Amygdala (tissue), 56 donors: Measurements from ENCODE around the gene SDK2.

Experiments
- DNase-seq, 56 donors: peaks; one replicate each; lab custom pipeline; 2025; lab: John Stamatoyannopoulos, UW

SDK2 gene

GRCh38 chr17:73436954-73437353, 207.3 kb downstream of the SDK2 start:
- DNase-seq = no peak

GRCh38 chr17:73435412-73435811, 208.8 kb downstream of the SDK2 start:
- no peak for DNase-seq

GRCh38 chr17:73434154-73434553, 210.1 kb downstream of the SDK2 start:
- no peak for DNase-seq

- no peak for DNase-seq
Measured at GRCh38 chr17:73433501-73433900, 210.7 kb downstream of the SDK2 start.

GRCh38 chr17:73432624-73433190, 211.5 kb downstream of the SDK2 start:
- no peak for DNase-seq

- no peak for DNase-seq
Measured at GRCh38 chr17:73431401-73432205, 212.6 kb downstream of the SDK2 start.

- DNase-seq = no peak
Measured at GRCh38 chr17:73430848-73431247, 213.4 kb downstream of the SDK2 start.

GRCh38 chr17:73430165-73430680, 214.0 kb downstream of the SDK2 start:
- no peak for DNase-seq

- peak; percentile 13 to 88 (median 60) for DNase-seq
Measured at GRCh38 chr17:73429440-73430164, 214.6 kb downstream of the SDK2 start.

GRCh38 chr17:73427198-73427597, 217.0 kb downstream of the SDK2 start:
- no peak for DNase-seq

GRCh38 chr17:73424571-73424970, 219.7 kb downstream of the SDK2 start:
- DNase-seq = no peak

- no peak for DNase-seq
Measured at GRCh38 chr17:73423806-73424205, 220.4 kb downstream of the SDK2 start.

- no peak for DNase-seq
Measured at GRCh38 chr17:73423159-73423715, 221.0 kb downstream of the SDK2 start.

- no peak for DNase-seq
Measured at GRCh38 chr17:73422121-73422520, 222.1 kb downstream of the SDK2 start.

- DNase-seq = no peak
Measured at GRCh38 chr17:73420897-73421296, 223.3 kb downstream of the SDK2 start.

GRCh38 chr17:73419881-73420280, 224.4 kb downstream of the SDK2 start:
- no peak for DNase-seq

- DNase-seq = no peak
Measured at GRCh38 chr17:73419051-73419450, 225.2 kb downstream of the SDK2 start.

- DNase-seq = no peak
Measured at GRCh38 chr17:73415782-73416181, 228.5 kb downstream of the SDK2 start.

GRCh38 chr17:73414171-73414955, 229.9 kb downstream of the SDK2 start:
- DNase-seq = no peak

GRCh38 chr17:73412914-73413313, 231.3 kb downstream of the SDK2 start:
- DNase-seq = no peak
